ENCODE data around the gene RSL24D1. TPM values are rescaled to one million over a fixed set of nuclear protein-coding genes. Genes with fewer than 3 reads are reported as not detected.
A peak's percentile ranks its signal among the peaks of the same experiment; 100 is the strongest.
"Not testable (repeated sequence)": the region's sequence is repeated elsewhere in the genome, so short reads cannot be mapped to it uniquely, and the experiment has no call there.

The RSL24D1 gene
- polyA plus RNA-seq, 4 donors = 99.7 to 146 (median 134) TPM

DNA sequence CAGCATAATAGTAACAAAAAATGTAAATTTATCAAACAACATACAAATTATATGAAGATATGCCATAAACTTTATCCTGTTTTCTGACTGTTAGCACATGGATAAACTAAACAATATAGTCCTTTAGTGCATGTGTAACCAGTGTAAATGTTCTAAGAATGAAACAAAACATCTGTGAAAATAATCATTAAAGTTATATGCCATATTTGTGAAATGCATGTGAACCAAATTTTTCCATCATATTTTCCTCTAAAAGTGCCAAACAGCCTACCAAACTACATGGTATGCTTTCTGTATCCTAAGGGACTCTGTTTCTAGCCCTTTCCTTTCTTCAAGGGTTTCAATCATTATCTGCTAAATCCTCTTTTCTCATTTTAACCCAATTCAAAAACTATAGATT is 23.9 kb upstream of the RSL24D1 start:
- DNase-seq (ENCODE audit: low read depth in 4 of 4, low spot score in 2 of 4) = no peak

GRCh38 chr15:55218056-55218455 is 21.3 kb upstream of the RSL24D1 start:
- DNase-seq (ENCODE audit: low read depth in 4 of 4, low spot score in 2 of 4) = no peak

DNA sequence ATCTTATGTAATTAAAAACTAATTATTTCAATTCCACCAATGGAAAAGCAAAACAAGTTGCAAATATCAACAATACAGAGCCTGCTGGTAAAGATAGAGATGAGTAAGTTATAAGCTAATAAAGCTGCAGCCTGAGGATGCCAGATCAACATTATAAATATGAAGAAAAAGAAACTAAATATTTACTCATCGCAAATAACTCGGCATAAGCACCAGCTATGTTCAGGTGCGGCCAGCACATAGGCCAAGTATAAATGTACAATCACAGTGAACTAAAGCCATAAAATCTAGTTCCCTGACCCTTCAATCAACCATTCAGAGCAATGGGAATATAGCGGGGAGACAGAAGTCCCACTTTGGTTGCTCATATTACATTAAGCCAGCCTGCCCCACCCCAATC is 7.7 kb upstream of the RSL24D1 start:
- DNase-seq (ENCODE audit: low read depth in 4 of 4, low spot score in 2 of 4) = no peak

GRCh38 chr15:55202206-55202605 is 5.5 kb upstream of the RSL24D1 start:
- no peak for DNase-seq (ENCODE audit: low read depth in 4 of 4, low spot score in 2 of 4)

DNA sequence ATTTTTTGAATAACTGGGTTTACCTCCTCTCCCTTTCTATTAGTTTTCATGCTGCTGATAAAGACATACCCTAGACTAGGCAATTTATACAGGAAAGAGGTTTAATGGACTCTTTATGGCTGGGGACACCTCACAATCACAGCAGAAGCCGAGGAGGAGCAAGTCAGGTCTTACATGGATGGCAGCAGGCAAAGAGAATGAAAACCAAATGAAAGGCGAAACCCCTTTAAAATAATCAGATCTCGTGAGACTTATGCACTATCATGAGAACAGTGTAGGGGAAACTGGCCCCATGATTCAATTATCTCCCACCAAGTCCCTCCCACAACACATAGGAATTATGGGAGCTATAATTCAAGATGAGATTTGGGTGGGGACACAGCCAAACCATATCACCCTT is 2.0 kb upstream of the RSL24D1 start:
- no peak for DNase-seq (ENCODE audit: low read depth in 4 of 4, low spot score in 2 of 4)

DNA sequence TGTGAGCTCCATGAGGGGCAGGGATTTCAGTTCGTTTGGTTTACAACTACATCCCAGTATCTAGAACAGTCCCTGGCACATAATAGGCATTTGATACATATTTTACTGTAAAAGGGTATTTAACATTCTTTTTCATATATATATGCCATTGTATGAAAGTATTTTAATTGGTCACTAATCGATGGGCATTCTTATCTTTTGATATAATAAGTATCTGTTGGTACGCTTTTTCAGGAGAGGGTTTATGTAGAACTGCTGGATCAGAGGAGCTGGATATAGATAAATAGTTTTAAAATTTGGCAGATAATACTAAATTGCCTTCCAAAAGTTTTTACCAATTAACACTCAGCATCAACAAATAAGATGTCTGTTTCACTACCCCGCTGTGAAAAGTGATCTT is 978 bp upstream of the RSL24D1 start:
- DNase-seq (ENCODE audit: low read depth in 4 of 4, low spot score in 2 of 4) = no peak

- DNase-seq (ENCODE audit: low read depth in 4 of 4, low spot score in 2 of 4) = no peak
Observed at GRCh38 chr15:55197362-55197705, 593 bp upstream of the RSL24D1 start.

DNA sequence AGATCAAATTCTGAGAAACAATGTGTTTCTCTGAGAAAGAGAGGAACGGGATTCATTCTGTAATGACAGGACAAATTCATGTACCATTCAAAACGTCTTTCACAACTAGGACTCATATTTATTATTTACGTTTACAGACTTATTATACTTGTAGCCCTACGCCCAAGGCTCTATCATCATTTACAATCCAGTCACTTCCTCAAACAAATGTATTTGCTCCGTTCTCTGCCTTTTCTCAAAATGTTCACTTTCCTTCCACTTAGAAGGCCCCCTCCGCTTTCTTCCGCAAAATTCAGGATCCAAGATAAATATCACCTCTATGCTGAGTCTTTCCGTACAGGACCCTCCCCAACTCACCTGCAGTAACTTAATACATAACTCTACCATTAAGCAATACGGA is 745 bp downstream of the RSL24D1 start:
- DNase-seq (ENCODE audit: low read depth in 4 of 4, low spot score in 2 of 4) = no peak

- no peak for DNase-seq (ENCODE audit: low read depth in 4 of 4, low spot score in 2 of 4)
Observed at GRCh38 chr15:55194256-55194655, 2.5 kb downstream of the RSL24D1 start.

GRCh38 chr15:55186331-55186730 is 10.4 kb downstream of the RSL24D1 start:
- DNase-seq (ENCODE audit: low read depth in 4 of 4, low spot score in 2 of 4) = no peak

GRCh38 chr15:55183679-55184078 is 13.1 kb downstream of the RSL24D1 start:
- no peak for DNase-seq (ENCODE audit: low read depth in 4 of 4, low spot score in 2 of 4)

GRCh38 chr15:55179141-55179540 is 17.6 kb downstream of the RSL24D1 start:
- no peak for DNase-seq (ENCODE audit: low read depth in 4 of 4, low spot score in 2 of 4)

GRCh38 chr15:55170361-55170760 is 26.4 kb downstream of the RSL24D1 start:
- DNase-seq (ENCODE audit: low read depth in 4 of 4, low spot score in 2 of 4) = peak in 1 of 4 donors; percentile 23

DNA sequence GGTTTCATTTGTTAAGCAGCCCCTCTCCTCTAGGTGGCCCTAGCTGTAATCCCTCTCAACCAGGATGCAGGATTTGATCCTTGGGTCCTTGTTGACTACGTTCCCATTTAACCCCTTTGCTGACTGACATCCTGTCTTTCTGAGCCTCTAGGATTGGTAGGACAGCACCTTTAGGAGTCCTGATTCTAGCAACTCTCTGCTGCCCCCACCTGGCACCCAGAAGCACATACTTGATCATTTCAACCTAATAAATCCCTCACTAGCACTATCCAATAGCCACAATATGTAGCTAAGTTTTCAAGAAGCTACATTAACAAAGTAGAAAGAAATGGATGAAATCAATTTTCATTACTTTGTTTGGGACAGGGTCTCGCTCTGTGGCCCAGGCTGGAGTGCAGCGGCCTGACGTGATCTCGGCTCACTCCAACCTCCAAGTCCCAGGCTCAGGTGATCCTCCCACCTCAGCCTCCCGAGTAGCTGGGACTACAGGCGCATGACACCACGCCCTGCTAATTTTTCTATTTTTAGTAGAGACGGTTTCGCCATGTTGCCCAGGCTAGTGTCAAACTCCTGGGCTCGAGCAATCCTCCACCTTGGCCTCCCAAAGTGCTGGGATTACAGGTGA is 28.3 kb downstream of the RSL24D1 start:
- DNase-seq (ENCODE audit: low read depth in 4 of 4, low spot score in 2 of 4) = peak in 1 of 4 donors; percentile 32

- no peak for DNase-seq (ENCODE audit: low read depth in 4 of 4, low spot score in 2 of 4)
Observed at GRCh38 chr15:55164284-55164683, 32.5 kb downstream of the RSL24D1 start.

GRCh38 chr15:55151631-55152030 is 45.1 kb downstream of the RSL24D1 start:
- DNase-seq (ENCODE audit: low read depth in 4 of 4, low spot score in 2 of 4) = no peak

GRCh38 chr15:55143132-55143531 is 53.6 kb downstream of the RSL24D1 start:
- not testable (repeated sequence) for DNase-seq (ENCODE audit: low read depth in 4 of 4, low spot score in 2 of 4)

DNA sequence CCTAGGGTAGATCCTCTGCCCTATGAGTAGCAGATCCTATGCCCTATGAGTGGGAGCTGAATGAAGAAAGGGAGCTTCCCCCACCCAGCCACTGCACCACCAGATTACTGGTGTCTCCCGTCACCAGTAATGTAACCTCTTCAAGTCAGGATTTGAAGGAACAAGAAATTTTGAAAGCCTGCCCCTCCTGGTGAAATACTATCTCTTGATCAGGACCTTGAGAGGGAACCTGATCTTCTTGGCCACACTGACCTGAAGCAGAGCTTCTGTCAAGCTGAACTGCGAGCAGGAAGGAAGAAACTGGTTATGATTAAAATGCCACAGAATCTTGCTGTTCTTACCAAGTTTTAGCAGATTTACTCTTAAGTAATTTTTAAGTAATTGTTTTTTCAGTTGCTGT is 62.8 kb downstream of the RSL24D1 start:
- no peak for DNase-seq (ENCODE audit: low read depth in 4 of 4, low spot score in 2 of 4)

GRCh38 chr15:55132672-55133071 is 64.1 kb downstream of the RSL24D1 start:
- no peak for DNase-seq (ENCODE audit: low read depth in 4 of 4, low spot score in 2 of 4)

Data from left renal cortex interstitium (tissue), 4 donors.